ENCODE measurements around the gene KLHL35. TPM values are rescaled to one million over a fixed set of nuclear protein-coding genes. Genes with fewer than 3 reads are reported as not detected.

Gene KLHL35
- total and polyA plus RNA-seq, 2 experiments from 2014 or later: 0.63 to 1.7 TPM

- WGBS (ENCODE audit: low lambda C conversion rate, missing lambda C conversion rate): 93% methylated on average over 7 of the region's 7 CpGs
- Histone ChIP-seq H4K20me1 (ENCODE audit: insufficient read depth, poor library complexity, severe bottlenecking) (no peaks in the 10 kb centered on the region), H3K9me2 (replicated peaks; ENCODE audit: insufficient read depth) (no peaks in the 10 kb centered on the region), H3K4me1 (ENCODE audit: insufficient read depth) (peaks cover 14% of the 10 kb centered on the region), H3K27me3 (no peaks in the 10 kb centered on the region), H3K4me3 (no peak overlapping the region), H3K36me3 (replicated peaks; ENCODE audit: insufficient read depth, low read depth) (no peaks in the 10 kb centered on the region), H2AFZ (no peak overlapping the region), H3K27ac (no peak overlapping the region), H3K79me2 (no peaks in the 10 kb centered on the region), H3K4me2 (no peak overlapping the region), H3K9me3 (ENCODE audit: low read depth) (no peaks in the 10 kb centered on the region)
- TF ChIP-seq CTCF (IDR thresholded peaks at IDR 0.05; ENCODE audit: poor library complexity) (no peak), EZH2phosphoT487 (IDR thresholded peaks at IDR 0.05; ENCODE audit: low read depth, severe bottlenecking, unreplicated experiment) (no peak), EZH2 (IDR thresholded peaks at IDR 0.05; ENCODE audit: borderline replicate concordance) (no peak)
- no peak for DNase-seq (ENCODE audit: low spot score)
These were observed 43.1 kb downstream of the KLHL35 start for GRCh38 chr11:75389925-75390324.

- TF ChIP-seq CTCF (IDR thresholded peaks at IDR 0.05; ENCODE audit: poor library complexity) (no peak), EZH2 (IDR thresholded peaks at IDR 0.05; ENCODE audit: borderline replicate concordance) (no peak), EZH2phosphoT487 (IDR thresholded peaks at IDR 0.05; ENCODE audit: low read depth, severe bottlenecking, unreplicated experiment) (no peak)
- H3K27ac ChIP-seq: no peak overlapping the region
- H3K4me3 ChIP-seq: no peak overlapping the region
- no peak overlapping the region for H3K4me2 ChIP-seq
- no peaks in the 10 kb centered on the region for H3K36me3 ChIP-seq (replicated peaks; ENCODE audit: insufficient read depth, low read depth)
- DNase-seq (ENCODE audit: low spot score): no peak
- H3K9me2 ChIP-seq (replicated peaks; ENCODE audit: insufficient read depth): no peaks in the 10 kb centered on the region
- H2AFZ ChIP-seq: no peak overlapping the region
- 75% methylated on average over 11 of the region's 11 CpGs for WGBS (ENCODE audit: low lambda C conversion rate, missing lambda C conversion rate)
- H4K20me1 ChIP-seq (ENCODE audit: insufficient read depth, poor library complexity, severe bottlenecking): no peaks in the 10 kb centered on the region
- no peaks in the 10 kb centered on the region for H3K79me2 ChIP-seq
- H3K27me3 ChIP-seq: no peaks in the 10 kb centered on the region
- H3K9me3 ChIP-seq (ENCODE audit: low read depth): no peaks in the 10 kb centered on the region
- H3K4me1 ChIP-seq (ENCODE audit: insufficient read depth): peaks cover 14% of the 10 kb centered on the region
These were observed 43.8 kb downstream of the KLHL35 start for GRCh38 chr11:75389276-75389605.

- no peak overlapping the region for H3K4me3 ChIP-seq
- TF ChIP-seq EZH2 (IDR thresholded peaks at IDR 0.05; ENCODE audit: borderline replicate concordance): no peak
- TF ChIP-seq CTCF (IDR thresholded peaks at IDR 0.05; ENCODE audit: poor library complexity): peak; percentile 93
- no peak for TF ChIP-seq EZH2phosphoT487 (IDR thresholded peaks at IDR 0.05; ENCODE audit: low read depth, severe bottlenecking, unreplicated experiment)
- H4K20me1 ChIP-seq (ENCODE audit: insufficient read depth, poor library complexity, severe bottlenecking): no peaks in the 10 kb centered on the region
These were observed 44.4 kb downstream of the KLHL35 start for GRCh38 chr11:75388386-75389275.

More at GRCh38 chr11:75388386-75389275, 44.4 kb downstream of the KLHL35 start:
- peaks cover 14% of the 10 kb centered on the region for H3K4me1 ChIP-seq (ENCODE audit: insufficient read depth)
- 30% methylated on average over 9 of the region's 9 CpGs for WGBS (ENCODE audit: low lambda C conversion rate, missing lambda C conversion rate)
- no peaks in the 10 kb centered on the region for H3K9me3 ChIP-seq (ENCODE audit: low read depth)
- H3K4me2 ChIP-seq: no peak overlapping the region
- no peaks in the 10 kb centered on the region for H3K9me2 ChIP-seq (replicated peaks; ENCODE audit: insufficient read depth)
- H3K27me3 ChIP-seq: no peaks in the 10 kb centered on the region
- no peaks in the 10 kb centered on the region for H3K79me2 ChIP-seq
- no peak overlapping the region for H3K27ac ChIP-seq
- H3K36me3 ChIP-seq (replicated peaks; ENCODE audit: insufficient read depth, low read depth): no peaks in the 10 kb centered on the region
- peak; percentile 81 for DNase-seq (ENCODE audit: low spot score)
- H2AFZ ChIP-seq: peak overlapping the region; percentile 32
